HG02943 (cell line): Measurements from ENCODE around the gene ROCK2.
"Not testable (repeated sequence)": the region's sequence is repeated elsewhere in the genome, so short reads cannot be mapped to it uniquely, and the experiment has no call there.

Experiments
- ATAC-seq: cut with Tn5 transposase; IDR thresholded peaks from one replicate; pipeline ENCODE4 v1.9.1; 2021; ENCODE audit warnings: mild to moderate bottlenecking, low read depth, moderate library complexity; ENCODE audit not compliant: unreplicated experiment

Gene ROCK2

GRCh38 chr2:11200651-11201050 lies 143.8 kb downstream of the ROCK2 start:
- ATAC-seq = no peak

- no peak for ATAC-seq
These were observed 148.2 kb downstream of the ROCK2 start for GRCh38 chr2:11196246-11196645.

GRCh38 chr2:11187731-11188130 lies 156.7 kb downstream of the ROCK2 start:
- no peak for ATAC-seq

GRCh38 chr2:11187083-11187619 lies 157.3 kb downstream of the ROCK2 start:
- no peak for ATAC-seq

- ATAC-seq = no peak
These were observed 158.3 kb downstream of the ROCK2 start for GRCh38 chr2:11186145-11186544.

- ATAC-seq = no peak
These were observed 161.5 kb downstream of the ROCK2 start for GRCh38 chr2:11182951-11183350.

GRCh38 chr2:11180653-11181052 lies 163.8 kb downstream of the ROCK2 start:
- ATAC-seq = no peak

- ATAC-seq = no peak
These were observed 164.5 kb downstream of the ROCK2 start for GRCh38 chr2:11179899-11180298.

GRCh38 chr2:11179196-11179595 lies 165.2 kb downstream of the ROCK2 start:
- no peak for ATAC-seq

- no peak for ATAC-seq
These were observed 166.4 kb downstream of the ROCK2 start for GRCh38 chr2:11177871-11178690.

GRCh38 chr2:11175293-11175795 lies 169.1 kb downstream of the ROCK2 start:
- no peak for ATAC-seq

GRCh38 chr2:11174222-11174621 lies 170.2 kb downstream of the ROCK2 start:
- ATAC-seq = no peak

- no peak for ATAC-seq
These were observed 175.1 kb downstream of the ROCK2 start for GRCh38 chr2:11169333-11169732.

- no peak for ATAC-seq
These were observed 175.9 kb downstream of the ROCK2 start for GRCh38 chr2:11168488-11168887.

GRCh38 chr2:11166476-11166875 lies 178.0 kb downstream of the ROCK2 start:
- no peak for ATAC-seq

- not testable (repeated sequence) for ATAC-seq
These were observed 179.4 kb downstream of the ROCK2 start for GRCh38 chr2:11165046-11165445.

- no peak for ATAC-seq
These were observed 180.8 kb downstream of the ROCK2 start for GRCh38 chr2:11163439-11164317.

GRCh38 chr2:11161747-11162146 lies 182.7 kb downstream of the ROCK2 start:
- no peak for ATAC-seq

- peak; percentile 70 for ATAC-seq
These were observed 183.5 kb downstream of the ROCK2 start for GRCh38 chr2:11160731-11161455.

- ATAC-seq = no peak
These were observed 184.2 kb downstream of the ROCK2 start for GRCh38 chr2:11160256-11160655.
